Activated T-helper 1 cell treated with anti-CD3 and anti-CD28 coated beads, Interleukin-12 subunit alpha, Interleukin-12 subunit beta, Interleukin-2, Interleukin-4 antibody, amounts not matched to agents 30 ng/mL and 10 ng/mL and 1 ng/mL, durations not matched to agents 14 hours and 24 hours and 36 hours (primary cell): ENCODE measurements around the gene WDR88. TPM values are rescaled to one million over a fixed set of nuclear protein-coding genes. Genes with fewer than 3 reads are reported as not detected.
"Not testable (repeated sequence)": the region's sequence is repeated elsewhere in the genome, so short reads cannot be mapped to it uniquely, and the experiment has no call there.

Source experiments
- DNase-seq: peaks from one replicate; pipeline ENCODE4 v3.0.0; 2021; ENCODE audit warnings: low spot score
- H3K27ac Mint-ChIP-seq: one replicate; pipeline ENCODE4 v1.8.0; 2021; ENCODE audit warnings: mild to moderate bottlenecking, mixed read lengths
- H3K27me3 Mint-ChIP-seq: one replicate; pipeline ENCODE4 v1.8.0; 2022; ENCODE audit warnings: mild to moderate bottlenecking, moderate library complexity, mixed read lengths; ENCODE audit not compliant: insufficient read depth
- H3K36me3 Mint-ChIP-seq: one replicate; pipeline ENCODE4 v1.8.0; 2021; ENCODE audit warnings: low read depth, mixed read lengths
- H3K4me1 Mint-ChIP-seq: one replicate; pipeline ENCODE4 v1.8.0; 2021; ENCODE audit warnings: low read depth, mixed read lengths
- H3K4me3 Mint-ChIP-seq: one replicate; pipeline ENCODE4 v1.8.0; 2021; ENCODE audit warnings: mild to moderate bottlenecking, moderate library complexity, mixed read lengths
- H3K9me3 Mint-ChIP-seq: one replicate; pipeline ENCODE4 v1.8.0; 2021; ENCODE audit warnings: mixed read lengths
- intact Hi-C: fragments of 100-400 bp; cut with micrococcal nuclease; formaldehyde crosslinking; loops from one replicate; pipeline ENCODE4 v1.15.1; 2024
- total RNA-seq: library from RNA; stranded (reverse); gene quantifications from 2 replicates; pipeline ENCODE4 v1.2.3, GENCODE V29; 2022

The WDR88 gene
- total RNA-seq, 1 donor from 2014 or later, result not detected

DNA sequence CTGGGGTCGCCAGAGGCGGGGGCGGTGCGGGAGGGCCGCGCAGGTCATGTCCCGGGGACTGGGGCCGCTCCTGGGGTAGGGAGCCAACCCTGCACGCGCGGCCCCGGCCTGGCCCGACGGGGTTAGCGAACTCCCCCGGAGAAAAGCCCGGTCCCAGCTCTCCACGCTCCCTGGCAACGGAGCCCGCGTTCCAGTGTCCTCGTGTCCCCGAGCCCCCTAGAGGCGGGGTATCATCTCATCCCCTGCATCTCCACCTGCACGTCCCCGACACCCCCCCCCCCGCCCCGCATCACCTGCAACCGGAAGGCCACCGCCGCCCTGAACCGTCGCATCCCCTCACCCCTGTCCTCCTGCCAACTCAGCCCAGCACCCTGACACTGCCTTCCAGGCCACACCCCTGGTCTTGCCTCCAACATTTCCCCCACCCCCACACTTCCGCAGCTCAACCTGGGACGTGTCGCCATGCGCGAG lies 2.7 kb downstream of the WDR88 start:
- intact Hi-C loops, result no loop called here
- Mint-ChIP-seq H3K36me3 (peaks cover 10% of the 10 kb centered on the region), H3K4me3 (peak overlapping the region; percentile 53), H3K4me1 (peaks cover 5% of the 10 kb centered on the region), H3K27ac (peak overlapping the region; percentile 52), H3K9me3 (no peaks in the 10 kb centered on the region), H3K27me3 (no peaks in the 10 kb centered on the region)
- peak; percentile 36 for DNase-seq

DNA sequence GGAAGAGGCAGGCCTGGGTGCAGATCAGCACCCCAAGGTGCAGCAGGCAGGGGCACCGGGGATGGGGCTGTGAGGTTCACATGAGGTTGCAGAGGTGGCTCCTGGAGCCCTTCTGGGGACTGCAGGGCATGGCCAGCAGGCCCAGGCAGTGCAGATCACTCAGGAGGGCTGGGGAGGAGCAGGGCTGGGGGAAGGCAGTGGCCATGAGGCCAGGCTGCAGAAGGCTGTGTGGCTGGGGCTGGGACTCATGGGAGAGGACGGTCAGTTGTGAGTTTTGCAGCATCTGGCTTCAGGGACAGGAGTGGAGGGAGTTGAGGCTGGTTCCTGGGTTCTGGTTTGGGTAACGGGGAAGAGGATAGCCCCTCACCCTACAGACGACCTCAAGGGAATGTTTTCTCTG lies 7.3 kb downstream of the WDR88 start:
- intact Hi-C loops, result no loop called here
- DNase-seq, result no peak
- Mint-ChIP-seq H3K9me3 (no peaks in the 10 kb centered on the region), H3K36me3 (no peaks in the 10 kb centered on the region), H3K4me3 (no peak overlapping the region), H3K27me3 (peaks cover 10% of the 10 kb centered on the region), H3K4me1 (peaks cover 11% of the 10 kb centered on the region), H3K27ac (no peak overlapping the region)

DNA sequence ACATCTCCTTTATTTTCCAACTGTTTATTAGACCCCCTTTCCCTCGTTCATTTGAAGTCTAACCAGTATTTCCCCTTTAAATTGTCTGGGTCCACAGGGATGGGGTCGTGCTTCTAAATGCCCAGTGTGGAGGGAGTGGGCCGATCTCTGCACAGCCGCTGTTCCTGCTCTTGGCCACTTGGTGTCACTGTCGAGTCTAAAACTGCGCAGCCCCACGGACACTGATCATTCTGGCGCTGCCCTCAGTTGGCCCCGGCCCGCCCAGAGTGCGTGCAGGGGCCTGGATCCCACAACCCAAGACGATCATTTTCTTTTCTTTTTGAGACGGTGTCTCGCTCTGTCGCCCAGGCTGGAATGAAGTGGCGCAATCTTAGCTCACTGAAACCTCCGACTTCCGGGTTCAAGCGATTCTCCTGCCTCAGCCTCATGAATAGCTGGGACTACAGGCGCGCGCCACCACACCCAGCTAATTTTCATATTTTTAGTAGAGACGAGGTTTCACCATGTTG lies 12.0 kb downstream of the WDR88 start:
- peak; percentile 43 for DNase-seq
- H3K27ac Mint-ChIP-seq, result no peak overlapping the region
- intact Hi-C loops, result loop anchor here (1.0 to 10.0 kb wide), 7 partner anchors 16 to 262 kb away; partner anchors contain the start of gene CEBPG

DNA sequence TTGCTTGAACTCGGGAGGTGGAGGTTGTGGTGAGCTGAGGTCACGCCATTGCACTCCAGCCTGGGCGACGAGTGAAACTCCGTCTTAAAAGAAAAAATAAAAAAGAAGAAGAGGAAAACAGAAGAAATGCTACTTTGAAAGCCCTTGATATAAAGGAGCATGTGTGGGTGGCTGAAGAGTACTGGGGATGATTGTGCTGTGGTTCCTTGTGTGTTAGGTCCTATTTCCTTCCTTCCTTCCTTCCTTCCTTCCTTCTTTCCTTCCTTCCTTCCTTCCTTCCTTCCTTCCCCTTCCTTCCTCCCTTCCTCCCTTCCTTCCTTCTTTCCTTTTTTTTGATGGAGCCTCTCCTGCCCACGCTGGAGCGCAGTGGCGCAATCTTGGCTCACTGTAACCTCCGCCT lies 14.3 kb downstream of the WDR88 start:
- Mint-ChIP-seq H3K27ac (no peak overlapping the region), H3K27me3 (peaks cover 14% of the 10 kb centered on the region), H3K4me3 (no peak overlapping the region), H3K4me1 (peaks cover 5% of the 10 kb centered on the region), H3K9me3 (no peaks in the 10 kb centered on the region), H3K36me3 (no peaks in the 10 kb centered on the region)
- no peak for DNase-seq
- intact Hi-C loops, result loop anchor here (10.0 kb wide), 1 partner anchor 229 kb away; the partner anchor contains the start of gene CEBPG

More for the DNA sequence above, 12.0 kb downstream of the WDR88 start:
- H3K4me3 Mint-ChIP-seq, result no peak overlapping the region
- H3K36me3 Mint-ChIP-seq, result no peaks in the 10 kb centered on the region
- H3K9me3 Mint-ChIP-seq, result no peaks in the 10 kb centered on the region
- peaks cover 5% of the 10 kb centered on the region for H3K4me1 Mint-ChIP-seq
- peaks cover 16% of the 10 kb centered on the region for H3K27me3 Mint-ChIP-seq

DNA sequence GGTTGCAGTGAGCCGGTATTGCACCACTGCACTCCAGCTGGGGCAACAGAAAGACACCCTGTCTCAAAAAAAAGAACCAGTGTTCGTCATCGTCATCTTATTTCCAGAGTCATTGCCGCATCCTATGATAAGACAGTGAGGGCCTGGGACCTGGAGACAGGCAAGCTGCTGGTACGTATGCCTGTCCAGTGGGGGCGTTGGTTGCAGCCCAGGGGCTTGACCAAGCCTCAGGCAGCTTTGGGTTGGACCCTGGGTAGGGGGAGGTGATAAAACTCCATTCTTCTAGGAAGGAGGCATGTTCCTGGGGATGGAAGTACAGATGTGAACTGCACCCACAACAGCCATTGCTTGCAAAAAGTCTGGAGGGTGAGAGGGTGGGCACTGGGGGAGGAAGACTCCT lies 15.6 kb downstream of the WDR88 start:
- no peaks in the 10 kb centered on the region for H3K36me3 Mint-ChIP-seq
- no peak for DNase-seq
- H3K27ac Mint-ChIP-seq, result no peak overlapping the region
- H3K9me3 Mint-ChIP-seq, result no peaks in the 10 kb centered on the region
- intact Hi-C loops, result loop anchor here (10.0 kb wide), 1 partner anchor 227 kb away; the partner anchor contains the start of gene CEBPG
- peaks cover 10% of the 10 kb centered on the region for H3K27me3 Mint-ChIP-seq
- no peak overlapping the region for H3K4me3 Mint-ChIP-seq
- H3K4me1 Mint-ChIP-seq, result peaks cover 5% of the 10 kb centered on the region

DNA sequence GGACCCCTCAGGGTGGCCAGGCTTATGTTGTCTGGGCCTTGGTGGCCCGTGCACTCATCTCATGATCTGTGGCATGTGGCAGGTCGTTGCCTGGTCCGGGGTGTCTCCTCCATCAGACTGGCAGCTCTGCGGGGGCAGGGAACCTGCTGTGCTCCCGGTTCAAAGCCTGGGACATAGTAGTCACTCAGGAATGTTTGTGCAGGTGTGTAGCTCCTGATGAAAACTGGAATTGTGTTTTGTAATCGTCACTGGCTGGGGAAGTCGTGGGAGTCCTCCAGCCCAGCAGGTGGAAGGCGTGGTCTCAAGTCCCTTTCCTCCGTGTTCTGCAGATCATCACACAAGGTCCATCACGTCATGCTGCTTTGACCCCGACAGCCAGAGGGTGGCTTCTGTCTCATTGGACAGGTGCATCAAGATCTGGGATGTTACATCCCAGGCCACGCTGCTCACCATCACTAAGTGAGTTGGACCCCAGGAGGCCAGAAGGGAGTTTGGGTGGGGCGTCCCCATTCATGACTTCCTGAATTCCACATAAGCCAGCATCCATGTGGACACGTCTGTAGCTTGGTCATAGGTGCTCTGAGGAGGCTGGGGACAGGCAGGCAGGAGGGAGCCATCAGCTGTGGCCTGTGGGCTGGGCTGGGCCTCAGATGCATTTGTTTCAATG lies 19.1 kb downstream of the WDR88 start:
- Mint-ChIP-seq H3K27ac (no peak overlapping the region), H3K4me3 (no peak overlapping the region), H3K9me3 (no peaks in the 10 kb centered on the region), H3K27me3 (peaks cover 4% of the 10 kb centered on the region), H3K4me1 (no peaks in the 10 kb centered on the region), H3K36me3 (no peaks in the 10 kb centered on the region)
- DNase-seq, result no peak
- intact Hi-C loops, result no loop called here

DNA sequence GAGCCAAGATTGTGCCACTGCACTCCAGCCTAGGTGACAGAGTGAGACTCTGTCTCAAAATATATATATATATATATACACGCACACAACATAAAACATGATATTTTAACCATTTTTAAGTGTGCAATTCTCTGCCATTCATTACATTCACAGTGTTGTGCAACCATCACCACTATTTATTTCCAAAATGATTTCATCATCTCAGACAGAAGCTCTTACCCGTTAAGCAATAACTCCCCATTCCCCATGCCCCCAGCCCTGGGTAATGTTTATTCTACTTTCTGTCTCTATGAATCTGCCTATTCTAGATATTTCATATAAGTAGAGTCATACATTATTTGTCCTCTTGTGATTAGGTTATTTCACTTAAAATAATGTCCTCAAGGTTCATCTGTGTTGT lies 20.3 kb downstream of the WDR88 start:
- H3K36me3 Mint-ChIP-seq, result no peaks in the 10 kb centered on the region
- no peak overlapping the region for H3K27ac Mint-ChIP-seq
- H3K27me3 Mint-ChIP-seq, result peaks cover 4% of the 10 kb centered on the region
- DNase-seq, result no peak
- intact Hi-C loops, result no loop called here
- no peaks in the 10 kb centered on the region for H3K9me3 Mint-ChIP-seq
- no peaks in the 10 kb centered on the region for H3K4me1 Mint-ChIP-seq
- H3K4me3 Mint-ChIP-seq, result no peak overlapping the region

DNA sequence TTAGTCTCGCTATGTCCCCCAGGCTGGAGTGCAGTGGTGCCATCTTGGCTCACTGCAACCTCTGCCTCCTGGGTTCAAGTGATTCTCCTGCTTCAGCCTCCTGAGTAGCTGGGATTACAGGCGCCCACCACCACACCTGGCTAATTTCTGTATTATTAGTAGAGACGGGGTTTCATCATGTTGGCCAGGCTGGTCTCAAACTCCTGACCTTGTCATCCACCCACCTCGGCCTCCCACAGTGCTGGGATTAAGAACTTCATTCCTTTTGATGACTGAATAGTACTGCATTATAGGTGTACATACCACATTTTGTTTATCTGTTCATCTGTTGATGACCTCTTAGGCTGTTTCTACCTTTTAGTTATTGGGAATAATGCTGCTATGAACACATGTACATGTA lies 20.7 kb downstream of the WDR88 start:
- H3K4me3 Mint-ChIP-seq, H3K4me1 Mint-ChIP-seq, intact Hi-C loops, H3K9me3 Mint-ChIP-seq, H3K36me3 Mint-ChIP-seq, DNase-seq, H3K27me3 Mint-ChIP-seq, H3K27ac Mint-ChIP-seq: not testable (repeated sequence)

DNA sequence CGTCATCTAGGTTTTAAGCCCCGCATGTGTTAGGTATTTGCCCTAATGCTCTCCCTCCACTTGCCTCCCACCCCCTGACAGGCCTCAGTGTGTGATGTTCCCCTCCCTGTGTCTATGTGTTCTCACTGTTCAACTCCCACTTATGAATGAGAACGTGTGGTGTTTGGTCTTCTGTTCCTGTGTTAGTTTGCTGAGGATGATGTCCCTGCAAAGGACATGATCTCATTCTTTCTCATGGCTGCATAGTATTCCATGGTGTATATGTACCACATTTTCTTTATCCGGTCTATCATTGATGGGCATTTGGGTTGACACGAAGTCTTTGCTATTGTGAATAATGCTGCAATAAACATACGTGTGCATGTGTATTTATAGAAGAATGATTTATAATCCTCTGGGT lies 22.4 kb downstream of the WDR88 start:
- peaks cover 13% of the 10 kb centered on the region for H3K4me1 Mint-ChIP-seq
- H3K9me3 Mint-ChIP-seq, H3K27me3 Mint-ChIP-seq, H3K36me3 Mint-ChIP-seq, intact Hi-C loops, DNase-seq, H3K4me3 Mint-ChIP-seq, H3K27ac Mint-ChIP-seq: not testable (repeated sequence)

DNA sequence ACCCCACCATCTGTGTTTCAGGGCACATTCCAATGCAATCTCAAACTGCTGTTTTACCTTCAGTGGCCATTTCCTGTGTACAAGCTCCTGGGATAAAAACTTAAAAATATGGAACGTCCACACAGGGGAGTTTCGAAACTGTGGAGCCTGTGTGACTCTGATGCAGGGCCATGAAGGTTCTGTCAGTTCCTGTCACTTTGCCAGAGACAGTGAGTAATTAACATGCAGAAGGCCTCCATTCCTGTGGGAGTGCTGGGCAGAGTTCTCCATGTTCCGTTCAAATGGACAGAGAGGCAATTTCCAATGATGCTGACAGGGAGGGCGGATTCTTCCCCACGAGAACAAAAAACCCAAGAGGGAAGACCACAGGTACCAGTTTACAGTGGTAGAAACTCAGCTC lies 24.4 kb downstream of the WDR88 start:
- H3K27me3 Mint-ChIP-seq, result peaks cover 4% of the 10 kb centered on the region

DNA sequence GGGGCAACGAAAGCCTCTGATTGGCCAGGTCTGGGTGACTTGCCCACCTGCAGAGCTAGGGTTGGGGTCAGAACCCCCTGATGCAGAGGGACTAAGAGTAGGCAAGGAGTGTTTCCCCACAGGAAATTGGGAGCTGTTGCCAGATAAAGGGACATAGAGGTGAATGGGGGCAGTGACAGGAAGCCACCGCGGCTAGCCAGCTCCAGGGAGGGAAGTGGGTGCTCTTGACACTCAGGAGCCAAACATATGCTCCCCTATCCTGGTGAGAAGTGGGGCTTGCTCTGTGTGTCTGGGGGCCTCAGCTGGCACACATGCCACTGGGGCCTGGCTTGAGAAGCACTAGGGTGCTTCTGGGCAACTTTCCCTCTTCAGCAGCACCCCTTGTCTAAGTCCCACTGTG lies 26.0 kb downstream of the WDR88 start:
- Mint-ChIP-seq H3K27ac (peak overlapping the region; percentile 63), H3K36me3 (peaks cover 6% of the 10 kb centered on the region), H3K27me3 (peaks cover 2% of the 10 kb centered on the region), H3K4me3 (no peak overlapping the region), H3K4me1 (peaks cover 37% of the 10 kb centered on the region), H3K9me3 (no peaks in the 10 kb centered on the region)
- no peak for DNase-seq
- intact Hi-C loops, result no loop called here

More for the DNA sequence above, 24.4 kb downstream of the WDR88 start:
- peaks cover 29% of the 10 kb centered on the region for H3K4me1 Mint-ChIP-seq
- no peak overlapping the region for H3K27ac Mint-ChIP-seq
- intact Hi-C loops, result no loop called here
- no peaks in the 10 kb centered on the region for H3K9me3 Mint-ChIP-seq
- peaks cover 6% of the 10 kb centered on the region for H3K36me3 Mint-ChIP-seq
- no peak overlapping the region for H3K4me3 Mint-ChIP-seq
- DNase-seq, result no peak

DNA sequence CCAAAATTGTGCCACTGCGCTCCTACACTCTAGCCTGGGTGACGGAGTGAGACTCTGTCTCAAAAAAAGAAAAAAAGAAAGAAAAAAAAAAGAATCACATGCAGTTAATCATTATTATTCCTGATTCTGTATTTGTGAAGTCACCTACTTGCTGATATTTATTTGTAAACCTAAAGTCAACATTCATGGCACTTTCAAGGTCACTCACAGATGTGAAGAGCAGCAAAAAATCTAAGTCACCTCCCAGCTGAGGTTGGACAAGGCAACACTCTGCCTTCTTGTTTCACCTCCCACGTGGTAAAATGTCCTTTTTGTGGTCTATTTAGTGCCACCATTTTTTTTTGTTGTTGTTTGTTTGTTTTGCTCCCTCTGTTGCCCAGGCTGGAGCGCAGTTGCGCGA lies 26.5 kb downstream of the WDR88 start:
- Mint-ChIP-seq H3K4me1 (peaks cover 37% of the 10 kb centered on the region), H3K27ac (peak overlapping the region; percentile 63)

DNA sequence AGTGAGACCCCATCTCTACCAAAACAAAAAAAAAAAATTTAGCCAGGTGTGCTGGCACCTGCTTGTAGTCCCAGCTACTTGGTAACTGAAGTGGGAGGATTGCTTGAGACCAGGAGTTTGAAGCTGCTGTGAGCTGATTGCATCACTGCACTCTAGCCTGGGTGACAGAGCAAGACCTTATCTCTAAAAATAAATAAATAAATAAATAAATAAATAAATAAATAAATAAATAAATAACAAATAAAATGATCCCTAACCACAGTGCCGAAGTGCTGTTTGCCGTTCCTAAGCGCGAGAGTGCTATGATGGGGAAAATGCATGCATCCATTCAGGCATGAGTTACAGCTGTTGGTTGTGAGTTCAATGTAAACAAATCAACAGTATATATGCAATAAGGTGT lies 27.2 kb downstream of the WDR88 start:
- no peak for DNase-seq
- H3K27ac Mint-ChIP-seq, result no peak overlapping the region

More for the DNA sequence above, 26.5 kb downstream of the WDR88 start:
- peaks cover 2% of the 10 kb centered on the region for H3K27me3 Mint-ChIP-seq
- peaks cover 6% of the 10 kb centered on the region for H3K36me3 Mint-ChIP-seq
- no peaks in the 10 kb centered on the region for H3K9me3 Mint-ChIP-seq
- intact Hi-C loops, result no loop called here
- H3K4me3 Mint-ChIP-seq, result no peak overlapping the region
- no peak for DNase-seq

More for the DNA sequence above, 27.2 kb downstream of the WDR88 start:
- Mint-ChIP-seq H3K36me3 (peaks cover 6% of the 10 kb centered on the region), H3K27me3 (peaks cover 2% of the 10 kb centered on the region), H3K4me3 (no peak overlapping the region), H3K9me3 (no peaks in the 10 kb centered on the region), H3K4me1 (peaks cover 37% of the 10 kb centered on the region)
- intact Hi-C loops, result no loop called here
